CD4-positive, alpha-beta T cell (primary cell): ENCODE results near the gene SIGLEC11. TPM values are rescaled to one million over a fixed set of nuclear protein-coding genes. Genes with fewer than 3 reads are reported as not detected.

Experiments
- ATAC-seq: fragments of 200-7000 bp; cut with Tn5 transposase; one replicate; pipeline ENCODE4 v1.10.0; 2022; ENCODE audit warnings: mild to moderate bottlenecking; ENCODE audit not compliant: poor library complexity
- CTCF ChIA-PET: fragments of 350-600 bp; sonication (Branson Sonifier 250); formaldehyde crosslinking; loops from one replicate; lab custom pipeline; 2021; ENCODE audit warnings: antibody characterized with exemption, inconsistent platforms; lab: Charles Lee
- POLR2A ChIA-PET: fragments of 350-600 bp; sonication (Branson Sonifier 250); formaldehyde crosslinking; loops from one replicate; lab custom pipeline; 2021; ENCODE audit warnings: antibody characterized with exemption, inconsistent platforms; lab: Charles Lee
- DNase-seq, 14 experiments: peaks; one replicate each; pipeline ENCODE4 v3.0.0-alpha.2; 2013 to 2020; ENCODE audit warnings: mixed read lengths in 2 of 14
- H3K27ac ChIP-seq, 2 donors: one replicate each; pipeline versions ENCODE4 v1.5.1 to v1.7.0; 2013; ENCODE audit warnings: low read length in 2 of 2, low read depth in 1 of 2, mild to moderate bottlenecking in 1 of 2
- H3K27me3 ChIP-seq, 2 experiments: 1 replicate in 1 of 2; 2 replicates in 1 of 2; pipeline versions ENCODE4 v1.6.1 to v1.7.0; 2013; ENCODE audit warnings: low read length in 2 of 2, control low read depth in 1 of 2, mild to moderate bottlenecking in 1 of 2, moderate library complexity in 1 of 2; ENCODE audit not compliant: insufficient read depth in 2 of 2, control insufficient read depth in 1 of 2
- H3K36me3 ChIP-seq: one replicate; pipeline ENCODE4 v1.6.1; 2013; ENCODE audit warnings: low read length, control low read depth; ENCODE audit not compliant: insufficient read depth
- H3K4me1 ChIP-seq: one replicate; pipeline ENCODE4 v1.6.1; 2013; ENCODE audit warnings: low read length, control low read depth; ENCODE audit not compliant: insufficient read depth
- H3K4me3 ChIP-seq: one replicate; pipeline ENCODE4 v1.5.1; 2013; ENCODE audit warnings: mild to moderate bottlenecking, low read length, moderate library complexity
- H3K9me3 ChIP-seq, 2 experiments: 1 replicate in 1 of 2; 2 replicates in 1 of 2; pipeline versions ENCODE4 v1.6.1 to v1.7.0; 2013; ENCODE audit warnings: low read length in 2 of 2, mild to moderate bottlenecking in 2 of 2, control low read depth in 1 of 2, moderate library complexity in 1 of 2; ENCODE audit not compliant: control insufficient read depth in 1 of 2, insufficient read depth in 1 of 2
- H3K27ac Mint-ChIP-seq: one replicate; pipeline ENCODE4 v1.8.0; 2020; ENCODE audit warnings: mixed read lengths
- H3K27me3 Mint-ChIP-seq: one replicate; pipeline ENCODE4 v1.8.0; 2021; ENCODE audit warnings: mixed read lengths
- H3K36me3 Mint-ChIP-seq: one replicate; pipeline ENCODE4 v1.8.0; 2021; ENCODE audit warnings: low read depth, mixed read lengths
- H3K4me1 Mint-ChIP-seq: one replicate; pipeline ENCODE4 v1.8.0; 2021; ENCODE audit warnings: low read depth, mixed read lengths
- H3K4me3 Mint-ChIP-seq: one replicate; pipeline ENCODE4 v1.8.0; 2020; ENCODE audit warnings: mild to moderate bottlenecking, mixed read lengths
- H3K9me3 Mint-ChIP-seq: one replicate; pipeline ENCODE4 v1.8.0; 2020; ENCODE audit warnings: mixed read lengths
- CTCF ChIP-seq: fragments of 200-600 bp; IDR thresholded peaks from one replicate; pipeline ENCODE4 v1.8.0; 2022; ENCODE audit warnings: antibody characterized with exemption, mild to moderate bottlenecking
- intact Hi-C, 2 experiments: fragments of 100-400 bp; cut with DNase I in 1 of 2; cut with micrococcal nuclease in 1 of 2; formaldehyde crosslinking; loops; one replicate each; pipeline versions ENCODE4 v1.15.1 to v1.9.0; 2023 to 2025; cut with DNase I, micrococcal nuclease
- total RNA-seq, 174 experiments: library from RNA in 2 of 174; stranded (reverse) in 2 of 174; gene quantifications; one replicate each; pipeline ENCODE4 v1.2.3 and lab custom pipeline; 2021 to 2026

The SIGLEC11 gene
- total RNA-seq, 2 experiments from 2014 or later, result 0.08 TPM; not detected in 1

GRCh38 chr19:50007170-50007569 is 46.2 kb upstream of the SIGLEC11 start:
- Mint-ChIP-seq H3K4me1 (peaks cover 4% of the 10 kb centered on the region), H3K4me3 (no peak overlapping the region), H3K9me3 (no peaks in the 10 kb centered on the region), H3K27ac (no peak overlapping the region), H3K27me3 (no peaks in the 10 kb centered on the region), H3K36me3 (peaks cover 87% of the 10 kb centered on the region)
- Histone ChIP-seq H3K4me3 (no peak overlapping the region), H3K27me3 (no peaks in the 10 kb centered on the region), H3K27ac (no peak overlapping the region), H3K4me1 (peaks cover 16% of the 10 kb centered on the region), H3K36me3 (peaks cover 73% of the 10 kb centered on the region), H3K9me3 (no peaks in the 10 kb centered on the region)
- CTCF ChIA-PET, result no interaction called here
- ATAC-seq, result no peak
- TF ChIP-seq CTCF, result no peak
- no peak for DNase-seq
- POLR2A ChIA-PET, result no interaction called here
- intact Hi-C loops, result no loop called here

DNA sequence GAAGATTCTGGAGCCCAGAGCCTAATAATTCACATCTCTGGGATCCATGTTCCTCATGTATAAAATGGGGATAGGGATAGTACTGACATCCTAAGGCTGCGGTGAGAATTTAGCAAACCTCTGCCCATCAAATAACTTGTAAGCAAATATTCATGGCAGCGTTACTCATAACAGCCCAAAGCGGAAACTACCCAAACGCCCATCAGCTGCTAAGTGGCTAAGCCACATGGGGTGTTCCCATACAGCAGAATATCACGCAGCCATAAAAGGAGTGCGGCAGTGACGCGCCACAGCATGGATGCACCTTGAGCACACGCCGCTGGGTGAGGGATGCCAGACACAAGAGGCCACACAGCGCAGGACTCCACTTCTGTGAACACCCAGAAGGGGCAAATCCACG is 44.5 kb upstream of the SIGLEC11 start:
- DNase-seq, result peak in 1 of 14 experiments; percentile 10
- Histone ChIP-seq H3K36me3 (peaks cover 81% of the 10 kb centered on the region), H3K27me3 (no peaks in the 10 kb centered on the region), H3K9me3 (no peaks in the 10 kb centered on the region), H3K27ac (no peak overlapping the region), H3K4me1 (peaks cover 16% of the 10 kb centered on the region), H3K4me3 (no peak overlapping the region)
- no peak for TF ChIP-seq CTCF
- H3K9me3 Mint-ChIP-seq, result no peaks in the 10 kb centered on the region
- H3K4me3 Mint-ChIP-seq, result no peak overlapping the region
- CTCF ChIA-PET, result no interaction called here
- no peaks in the 10 kb centered on the region for H3K27me3 Mint-ChIP-seq
- H3K36me3 Mint-ChIP-seq, result peaks cover 89% of the 10 kb centered on the region
- no peak overlapping the region for H3K27ac Mint-ChIP-seq
- peaks cover 4% of the 10 kb centered on the region for H3K4me1 Mint-ChIP-seq
- POLR2A ChIA-PET, result no interaction called here
- no peak for ATAC-seq
- intact Hi-C loops, result no loop called here

- Mint-ChIP-seq H3K36me3 (peaks cover 91% of the 10 kb centered on the region), H3K27me3 (no peaks in the 10 kb centered on the region), H3K4me3 (no peak overlapping the region), H3K9me3 (no peaks in the 10 kb centered on the region), H3K4me1 (peaks cover 4% of the 10 kb centered on the region), H3K27ac (no peak overlapping the region)
- no peaks in the 10 kb centered on the region for H3K9me3 ChIP-seq
- peaks cover 88% of the 10 kb centered on the region for H3K36me3 ChIP-seq
- no peak overlapping the region for H3K4me3 ChIP-seq
- DNase-seq (peak in 3 of 14 experiments; percentile 24 to 44 (median 28)), ATAC-seq (no peak)
- CTCF ChIA-PET, result no interaction called here
- intact Hi-C loops, result no loop called here
- H3K4me1 ChIP-seq, result peaks cover 16% of the 10 kb centered on the region
- no peak overlapping the region for H3K27ac ChIP-seq
- POLR2A ChIA-PET, result no interaction called here
- no peaks in the 10 kb centered on the region for H3K27me3 ChIP-seq
- no peak for TF ChIP-seq CTCF
Measured at GRCh38 chr19:50003810-50004419, 42.9 kb upstream of the SIGLEC11 start.
